Chondrocyte (in vitro differentiated cells): ENCODE measurements around the gene SLC17A7. TPM values are rescaled to one million over a fixed set of nuclear protein-coding genes. Genes with fewer than 3 reads are reported as not detected.

Experiments used
- DNase-seq: peaks from one replicate; pipeline ENCODE4 v3.0.0; 2021; ENCODE audit warnings: mixed read lengths, low spot score
- H3K27ac Mint-ChIP-seq: one replicate; pipeline ENCODE4 v1.8.0; 2021; ENCODE audit warnings: mild to moderate bottlenecking, moderate library complexity, mixed read lengths; ENCODE audit not compliant: unreplicated experiment
- H3K27me3 Mint-ChIP-seq: 2 replicates; pipeline ENCODE4 v1.8.0; 2021; ENCODE audit warnings: low read depth, mixed read lengths
- H3K36me3 Mint-ChIP-seq: 2 replicates; pipeline ENCODE4 v1.8.0; 2021; ENCODE audit warnings: low read depth, mixed read lengths
- H3K4me1 Mint-ChIP-seq: 2 replicates; pipeline ENCODE4 v1.8.0; 2021; ENCODE audit warnings: low read depth, mild to moderate bottlenecking, mixed read lengths
- H3K4me3 Mint-ChIP-seq: one replicate; pipeline ENCODE4 v1.8.0; 2021; ENCODE audit warnings: mild to moderate bottlenecking, moderate library complexity, mixed read lengths; ENCODE audit not compliant: unreplicated experiment
- H3K9me3 Mint-ChIP-seq: 2 replicates; pipeline ENCODE4 v1.8.0; 2021; ENCODE audit warnings: low read depth, mixed read lengths
- total RNA-seq: library from RNA; stranded (reverse); gene quantifications from 3 replicates; pipeline ENCODE4 v1.2.1, GENCODE V29; 2021
- TF ChIP-seq, protein P1 (sequence below): fragments of 200-600 bp; sonication (generic); IDR thresholded peaks from 2 replicates; pipeline ENCODE4 v1.5.0; 2021; ENCODE audit warnings: antibody characterized with exemption, mild to moderate bottlenecking, moderate library complexity

SLC17A7 gene
- total RNA-seq, 1 donor from 2014 or later = 0.47 TPM

DNA sequence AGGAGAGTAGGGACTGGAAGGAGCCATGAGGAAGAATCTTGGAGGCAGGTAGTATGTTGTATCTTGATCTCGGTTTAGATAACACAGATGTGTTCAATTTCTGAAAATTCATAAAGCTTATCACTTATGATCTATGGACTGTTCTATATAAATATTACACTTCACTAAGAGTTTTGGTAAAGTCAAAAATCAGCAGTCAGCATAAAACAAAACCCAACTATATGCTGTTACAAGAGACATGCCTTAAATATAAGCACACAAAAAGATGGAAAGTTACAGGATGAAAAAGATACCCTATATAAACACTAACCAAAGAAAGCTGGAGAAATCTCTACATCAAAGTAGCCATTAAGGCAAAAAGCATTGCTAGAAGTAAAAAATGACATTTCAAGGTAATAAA, 57.7 kb downstream of the SLC17A7 start:
- DNase-seq = no peak
- TF ChIP-seq, protein P1, sequence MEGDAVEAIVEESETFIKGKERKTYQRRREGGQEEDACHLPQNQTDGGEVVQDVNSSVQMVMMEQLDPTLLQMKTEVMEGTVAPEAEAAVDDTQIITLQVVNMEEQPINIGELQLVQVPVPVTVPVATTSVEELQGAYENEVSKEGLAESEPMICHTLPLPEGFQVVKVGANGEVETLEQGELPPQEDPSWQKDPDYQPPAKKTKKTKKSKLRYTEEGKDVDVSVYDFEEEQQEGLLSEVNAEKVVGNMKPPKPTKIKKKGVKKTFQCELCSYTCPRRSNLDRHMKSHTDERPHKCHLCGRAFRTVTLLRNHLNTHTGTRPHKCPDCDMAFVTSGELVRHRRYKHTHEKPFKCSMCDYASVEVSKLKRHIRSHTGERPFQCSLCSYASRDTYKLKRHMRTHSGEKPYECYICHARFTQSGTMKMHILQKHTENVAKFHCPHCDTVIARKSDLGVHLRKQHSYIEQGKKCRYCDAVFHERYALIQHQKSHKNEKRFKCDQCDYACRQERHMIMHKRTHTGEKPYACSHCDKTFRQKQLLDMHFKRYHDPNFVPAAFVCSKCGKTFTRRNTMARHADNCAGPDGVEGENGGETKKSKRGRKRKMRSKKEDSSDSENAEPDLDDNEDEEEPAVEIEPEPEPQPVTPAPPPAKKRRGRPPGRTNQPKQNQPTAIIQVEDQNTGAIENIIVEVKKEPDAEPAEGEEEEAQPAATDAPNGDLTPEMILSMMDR = no peak
- Mint-ChIP-seq H3K9me3 (peaks cover 8% of the 10 kb centered on the region), H3K27me3 (peaks cover under 1% of the 10 kb centered on the region), H3K4me3 (no peak overlapping the region), H3K27ac (no peak overlapping the region), H3K4me1 (no peaks in the 10 kb centered on the region), H3K36me3 (peaks cover 2% of the 10 kb centered on the region)

GRCh38 chr19:49382639-49383038, 58.7 kb downstream of the SLC17A7 start:
- H3K27ac Mint-ChIP-seq = no peak overlapping the region
- peaks cover 2% of the 10 kb centered on the region for H3K36me3 Mint-ChIP-seq
- no peak overlapping the region for H3K4me3 Mint-ChIP-seq
- DNase-seq = no peak
- H3K27me3 Mint-ChIP-seq = no peaks in the 10 kb centered on the region
- peaks cover 8% of the 10 kb centered on the region for H3K9me3 Mint-ChIP-seq
- no peaks in the 10 kb centered on the region for H3K4me1 Mint-ChIP-seq
- TF ChIP-seq, protein P1 = no peak

GRCh38 chr19:49380391-49380790, 60.9 kb downstream of the SLC17A7 start:
- no peak overlapping the region for H3K4me3 Mint-ChIP-seq
- no peak for DNase-seq
- peaks cover 2% of the 10 kb centered on the region for H3K36me3 Mint-ChIP-seq
- no peak overlapping the region for H3K27ac Mint-ChIP-seq
- peaks cover 2% of the 10 kb centered on the region for H3K27me3 Mint-ChIP-seq
- H3K4me1 Mint-ChIP-seq = no peaks in the 10 kb centered on the region
- TF ChIP-seq, protein P1 = no peak
- peaks cover 8% of the 10 kb centered on the region for H3K9me3 Mint-ChIP-seq

Other genes starting within 250 kb of the SLC17A7 start
- 3.5 to 5.2 TPM (median 3.5 TPM) in 3 replicates for gene SLC6A16, start 116.3 kb downstream of the SLC17A7 start, total RNA-seq
- gene CD37, start 106.1 kb downstream of the SLC17A7 start, total RNA-seq = not detected in 3 replicates
- gene TEAD2, start 79.1 kb downstream of the SLC17A7 start, total RNA-seq = 49.6 to 63.8 TPM (median 62.6 TPM) in 3 replicates
- 1.5 to 2.4 TPM (median 2.1 TPM) in 3 replicates for gene DKKL1, start 77.7 kb downstream of the SLC17A7 start, total RNA-seq
- gene KASH5, start 53.3 kb downstream of the SLC17A7 start, total RNA-seq = not detected in 3 replicates
- gene PTH2, start 18.1 kb downstream of the SLC17A7 start, total RNA-seq = not detected in 3 replicates
- not detected in 3 replicates for gene GFY, start 16.1 kb downstream of the SLC17A7 start, total RNA-seq
- 52.1 to 60.2 TPM (median 54.6 TPM) in 3 replicates for gene PIH1D1, start 10.3 kb upstream of the SLC17A7 start, total RNA-seq
- 23.2 to 34.9 TPM (median 24.5 TPM) in 3 replicates for gene ALDH16A1, start 11.7 kb upstream of the SLC17A7 start, total RNA-seq
- gene FLT3LG, start 32.7 kb upstream of the SLC17A7 start, total RNA-seq = 1.6 to 3.4 TPM (median 1.9 TPM) in 3 replicates
- 1,566 to 1,771 TPM (median 1,602 TPM) in 3 replicates for gene RPL13A, start 46.1 kb upstream of the SLC17A7 start, total RNA-seq
- gene RPS11, start 54.9 kb upstream of the SLC17A7 start, total RNA-seq = 1,193 to 1,478 TPM (median 1,199 TPM) in 3 replicates
- 103 to 112 TPM (median 103 TPM) in 3 replicates for gene FCGRT, start 71.1 kb upstream of the SLC17A7 start, total RNA-seq
- 233 to 326 TPM (median 298 TPM) in 3 replicates for gene RCN3, start 86.5 kb upstream of the SLC17A7 start, total RNA-seq
- gene NOSIP, start 139.0 kb upstream of the SLC17A7 start, total RNA-seq = 41.0 to 47.0 TPM (median 46.5 TPM) in 3 replicates
- 0.17 to 0.56 TPM (median 0.39 TPM) in 3 replicates for gene PRRG2, start 139.8 kb upstream of the SLC17A7 start, total RNA-seq
- gene PRR12, start 149.7 kb upstream of the SLC17A7 start, total RNA-seq = 23.8 to 33.9 TPM (median 28.1 TPM) in 3 replicates
- 61.7 to 113 TPM (median 104 TPM) in 3 replicates for gene RRAS, start 198.6 kb upstream of the SLC17A7 start, total RNA-seq
- gene SCAF1, start 200.7 kb upstream of the SLC17A7 start, total RNA-seq = 76.3 to 79.0 TPM (median 77.3 TPM) in 3 replicates
- gene IRF3, start 224.3 kb upstream of the SLC17A7 start, total RNA-seq = 45.8 to 75.3 TPM (median 53.0 TPM) in 3 replicates
- gene BCL2L12, start 224.4 kb upstream of the SLC17A7 start, total RNA-seq = 18.3 to 26.6 TPM (median 21.4 TPM) in 3 replicates
- gene PRMT1, start 235.7 kb upstream of the SLC17A7 start, total RNA-seq = 97.7 to 105 TPM (median 98.0 TPM) in 3 replicates
- gene ADM5, start 248.1 kb upstream of the SLC17A7 start, total RNA-seq = 0.49 to 1.4 TPM (median 0.52 TPM) in 3 replicates
- gene CPT1C, start 249.6 kb upstream of the SLC17A7 start, total RNA-seq = 26.3 to 30.7 TPM (median 27.3 TPM) in 3 replicates